Uterus (tissue), 2 donors: ENCODE data around the gene FNBP1.

Experiments used
- POLR2A ChIP-seq, 2 donors: fragments of 450-650 bp; IDR thresholded peaks; one replicate each; pipeline ENCODE4 v1.6.1; 2016; ENCODE audit warnings: antibody characterized with exemption in 2 of 2, mild to moderate bottlenecking in 1 of 2, moderate library complexity in 1 of 2
- TF ChIP-seq, protein P1 (sequence below), 4 experiments: fragments of 200-600 bp in 2 of 4; fragments of 450-650 bp in 2 of 4; sonication (generic) in 2 of 4; IDR thresholded peaks; one replicate each; pipeline ENCODE4 v1.5.1; 2016 to 2019; ENCODE audit warnings: antibody characterized with exemption in 4 of 4, mild to moderate bottlenecking in 2 of 4, moderate library complexity in 1 of 4

GRCh38 chr9:129998491-129999140, 44.4 kb downstream of the FNBP1 start:
- TF ChIP-seq, protein P1, sequence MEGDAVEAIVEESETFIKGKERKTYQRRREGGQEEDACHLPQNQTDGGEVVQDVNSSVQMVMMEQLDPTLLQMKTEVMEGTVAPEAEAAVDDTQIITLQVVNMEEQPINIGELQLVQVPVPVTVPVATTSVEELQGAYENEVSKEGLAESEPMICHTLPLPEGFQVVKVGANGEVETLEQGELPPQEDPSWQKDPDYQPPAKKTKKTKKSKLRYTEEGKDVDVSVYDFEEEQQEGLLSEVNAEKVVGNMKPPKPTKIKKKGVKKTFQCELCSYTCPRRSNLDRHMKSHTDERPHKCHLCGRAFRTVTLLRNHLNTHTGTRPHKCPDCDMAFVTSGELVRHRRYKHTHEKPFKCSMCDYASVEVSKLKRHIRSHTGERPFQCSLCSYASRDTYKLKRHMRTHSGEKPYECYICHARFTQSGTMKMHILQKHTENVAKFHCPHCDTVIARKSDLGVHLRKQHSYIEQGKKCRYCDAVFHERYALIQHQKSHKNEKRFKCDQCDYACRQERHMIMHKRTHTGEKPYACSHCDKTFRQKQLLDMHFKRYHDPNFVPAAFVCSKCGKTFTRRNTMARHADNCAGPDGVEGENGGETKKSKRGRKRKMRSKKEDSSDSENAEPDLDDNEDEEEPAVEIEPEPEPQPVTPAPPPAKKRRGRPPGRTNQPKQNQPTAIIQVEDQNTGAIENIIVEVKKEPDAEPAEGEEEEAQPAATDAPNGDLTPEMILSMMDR (IDR thresholded peaks at IDR 0.05), result no peak
- no peak for TF ChIP-seq POLR2A (IDR thresholded peaks at IDR 0.05)
